Ovary (tissue), 9 donors: Measurements from ENCODE around the gene WIF1. TPM values are rescaled to one million over a fixed set of nuclear protein-coding genes. Genes with fewer than 3 reads are reported as not detected.

Source experiments
- DNase-seq, 5 donors: peaks; one replicate each; pipeline ENCODE4 v3.0.0-alpha.2; 2019 to 2020
- H3K27ac ChIP-seq, 2 donors: fragments of 200-600 bp; one replicate each; pipeline versions ENCODE4 v1.5.1 to v1.8.0; 2019 to 2022
- H3K27me3 ChIP-seq: fragments of 200-600 bp; one replicate; pipeline ENCODE4 v1.8.0; 2022
- H3K36me3 ChIP-seq: fragments of 200-600 bp; sonication (generic); one replicate; pipeline ENCODE4 v1.5.1; 2019
- H3K4me1 ChIP-seq: one replicate; pipeline ENCODE4 v1.8.1; 2013; ENCODE audit warnings: mild to moderate bottlenecking, moderate library complexity; ENCODE audit not compliant: insufficient read depth
- H3K4me3 ChIP-seq: fragments of 200-600 bp; sonication (generic); one replicate; pipeline ENCODE4 v1.5.1; 2017
- H3K9me3 ChIP-seq, 2 donors: fragments of 200-600 bp in 1 of 2; sonication (generic) in 1 of 2; one replicate each; pipeline versions ENCODE4 v1.5.1 to v1.8.1; 2013 to 2019; ENCODE audit warnings: mild to moderate bottlenecking in 1 of 2, moderate library complexity in 1 of 2
- CTCF ChIP-seq, 3 donors: fragments of 450-650 bp in 2 of 3; fragments of 200-600 bp in 1 of 3; IDR thresholded peaks; one replicate each; pipeline versions ENCODE4 v1.5.1 to v1.8.0; 2016 to 2022; ENCODE audit warnings: antibody characterized with exemption in 3 of 3, mild to moderate bottlenecking in 1 of 3
- EP300 ChIP-seq: sonication (generic); formaldehyde crosslinking; IDR thresholded peaks from one replicate; pipeline ENCODE4 v1.6.1; 2017; ENCODE audit warnings: antibody characterized with exemption
- POLR2A ChIP-seq: fragments of 450-650 bp; IDR thresholded peaks from one replicate; pipeline ENCODE4 v1.6.1; 2017; ENCODE audit warnings: antibody characterized with exemption, mild to moderate bottlenecking, moderate library complexity
- WGBS, 3 donors: extraction: QIAGEN DNeasy Blood & Tissue Kit in 1 of 3; methylation state at CpG; one replicate each; pipeline versions ENCODE4 v1.1.5 to v1.1.7; 2013 to 2017; 5-methylcytosine and 5-hydroxymethylcytosine counted together
- intact Hi-C, 4 donors: fragments of 100-400 bp; cut with DNase I; formaldehyde crosslinking; loops; one replicate each; pipeline versions ENCODE4 v1.11.0 to v1.15.1; 2022 to 2023
- polyA plus RNA-seq, 2 donors: library from polyadenylated mRNA; stranded (reverse); fragments of 200-250 nt in 1 of 2; fragments of 350-450 nt in 1 of 2; fragmentation: Illumina TruSeq in 1 of 2; extraction: RNeasy Lipid Tissue Mini Kit (QIAGEN cat#74804) in 1 of 2; gene quantifications; one replicate each; pipeline ENCODE4 v1.2.3, GENCODE V29; 2013 to 2014
- total RNA-seq, 7 donors: library from RNA; depleted of rRNA in 2 of 7; stranded (reverse); fragments of >200 nt in 2 of 7; fragmentation: NEBNext Ultra II Directional in 3 of 7; extraction: Animal tissue kit (Norgen Biotek cat#: 25700) in 3 of 7; gene quantifications; one replicate each; pipeline versions ENCODE4 v1.1.0 to v1.2.4, GENCODE V29; 2016 to 2023
- donor health status: DM: no; HTN: no; CAD: no; lungs with moderate emphysema.
- donor health status: DM: no; HTN: no; CAD: no.
- donor health status: Bipolar disorder and iron deficiency.
- donor health status: DM: yes; HTN: yes; CAD: no.
- donor health status: DM: no; HTN: no; CAD: no.
- donor health status: DM: yes; HTN: yes; CAD: no.

WIF1 gene
- total and polyA plus RNA-seq, 9 donors, result 0.11 to 6.7 (median 2.0) TPM; not detected in 4

GRCh38 chr12:65083581-65083980 lies 37.5 kb downstream of the WIF1 start:
- 86 to 96% (median 86%) methylated on average over 2 of the region's 2 CpGs for WGBS, 3 donors
- no peak for TF ChIP-seq EP300
- no peak for TF ChIP-seq CTCF (IDR thresholded peaks at IDR 0.05)
- no peak for TF ChIP-seq POLR2A
- no peak overlapping the region for H3K4me3 ChIP-seq
- no peaks in the 10 kb centered on the region for H3K36me3 ChIP-seq
- no peaks in the 10 kb centered on the region for H3K9me3 ChIP-seq
- H3K4me1 ChIP-seq, result no peaks in the 10 kb centered on the region
- DNase-seq, result no peak
- intact Hi-C loops, result no loop called here
- H3K27me3 ChIP-seq, result no peaks in the 10 kb centered on the region
- H3K27ac ChIP-seq, result no peak overlapping the region

- no peak overlapping the region for H3K27ac ChIP-seq
- DNase-seq, result no peak
- H3K4me1 ChIP-seq, result no peaks in the 10 kb centered on the region
- no peaks in the 10 kb centered on the region for H3K27me3 ChIP-seq
- TF ChIP-seq EP300 (no peak), CTCF (IDR thresholded peaks at IDR 0.05) (no peak), POLR2A (no peak)
- intact Hi-C loops, result no loop called here
- H3K4me3 ChIP-seq, result no peak overlapping the region
- no peaks in the 10 kb centered on the region for H3K9me3 ChIP-seq
- no peaks in the 10 kb centered on the region for H3K36me3 ChIP-seq
Observed at GRCh38 chr12:65082406-65082805, 38.7 kb downstream of the WIF1 start.

- intact Hi-C loops, result no loop called here
- 8 to 11% (median 8%) methylated on average over 1 of the region's 1 CpG for WGBS, 3 donors
- no peak for DNase-seq
- no peaks in the 10 kb centered on the region for H3K27me3 ChIP-seq
- no peaks in the 10 kb centered on the region for H3K4me1 ChIP-seq
- H3K4me3 ChIP-seq, result no peak overlapping the region
- H3K36me3 ChIP-seq, result no peaks in the 10 kb centered on the region
- TF ChIP-seq EP300 (no peak), POLR2A (no peak), CTCF (IDR thresholded peaks at IDR 0.05) (no peak)
- H3K27ac ChIP-seq, result no peak overlapping the region
- no peaks in the 10 kb centered on the region for H3K9me3 ChIP-seq
Observed at GRCh38 chr12:65081496-65081895, 39.6 kb downstream of the WIF1 start.

- 30 to 50% (median 38%) methylated on average over 6 of the region's 6 CpGs for WGBS, 3 donors
- H3K27ac ChIP-seq, result no peak overlapping the region
- no peaks in the 10 kb centered on the region for H3K9me3 ChIP-seq
- DNase-seq, result no peak
- no peak overlapping the region for H3K4me3 ChIP-seq
- no peak for TF ChIP-seq EP300
- no peak for TF ChIP-seq POLR2A
- no peak for TF ChIP-seq CTCF (IDR thresholded peaks at IDR 0.05)
- intact Hi-C loops, result no loop called here
- H3K27me3 ChIP-seq, result no peaks in the 10 kb centered on the region
- no peaks in the 10 kb centered on the region for H3K4me1 ChIP-seq
- no peaks in the 10 kb centered on the region for H3K36me3 ChIP-seq
Observed at GRCh38 chr12:65074932-65075331, 46.2 kb downstream of the WIF1 start.

- 81 to 89% (median 86%) methylated on average over 2 of the region's 2 CpGs for WGBS, 3 donors
Observed at GRCh38 chr12:65069336-65069735, 51.8 kb downstream of the WIF1 start.

More at GRCh38 chr12:65069336-65069735, 51.8 kb downstream of the WIF1 start:
- Histone ChIP-seq H3K27me3 (no peaks in the 10 kb centered on the region), H3K4me1 (no peaks in the 10 kb centered on the region), H3K27ac (no peak overlapping the region), H3K9me3 (no peaks in the 10 kb centered on the region), H3K4me3 (no peak overlapping the region), H3K36me3 (no peaks in the 10 kb centered on the region)
- intact Hi-C loops, result no loop called here
- DNase-seq, result no peak
- no peak for TF ChIP-seq EP300
- no peak for TF ChIP-seq POLR2A
